Measurements from ENCODE around the gene BABAM2. TPM values are rescaled to one million over a fixed set of nuclear protein-coding genes. Genes with fewer than 3 reads are reported as not detected.

The BABAM2 gene
- total RNA-seq, 2 donors from 2014 or later: 32.2 to 33.5 TPM

DNA sequence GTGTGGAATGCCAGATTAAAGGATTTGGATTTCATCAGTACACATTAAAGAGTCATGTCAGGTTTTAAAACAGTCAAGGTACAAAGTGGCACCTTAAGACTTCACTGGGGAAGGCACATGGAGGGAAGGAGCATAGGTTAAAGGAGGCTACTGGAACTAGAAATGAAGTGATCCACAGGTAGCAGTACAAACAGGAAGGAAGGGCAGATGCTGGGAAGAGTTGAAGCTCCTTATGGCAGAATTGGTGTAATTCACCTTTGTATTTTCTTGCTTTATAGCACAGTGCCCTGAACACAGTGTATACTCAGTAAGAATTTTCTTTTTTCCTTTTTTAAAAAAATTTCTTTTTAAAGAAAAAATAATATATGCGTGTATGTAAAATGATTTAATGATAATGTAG is 177.1 kb downstream of the BABAM2 start:
- no peaks in the 10 kb centered on the region for H3K9me3 ChIP-seq
- no peak overlapping the region for H3K9ac ChIP-seq (ENCODE audit: low read depth in 2 of 2, low read length in 2 of 2)
- TF ChIP-seq, protein P1, sequence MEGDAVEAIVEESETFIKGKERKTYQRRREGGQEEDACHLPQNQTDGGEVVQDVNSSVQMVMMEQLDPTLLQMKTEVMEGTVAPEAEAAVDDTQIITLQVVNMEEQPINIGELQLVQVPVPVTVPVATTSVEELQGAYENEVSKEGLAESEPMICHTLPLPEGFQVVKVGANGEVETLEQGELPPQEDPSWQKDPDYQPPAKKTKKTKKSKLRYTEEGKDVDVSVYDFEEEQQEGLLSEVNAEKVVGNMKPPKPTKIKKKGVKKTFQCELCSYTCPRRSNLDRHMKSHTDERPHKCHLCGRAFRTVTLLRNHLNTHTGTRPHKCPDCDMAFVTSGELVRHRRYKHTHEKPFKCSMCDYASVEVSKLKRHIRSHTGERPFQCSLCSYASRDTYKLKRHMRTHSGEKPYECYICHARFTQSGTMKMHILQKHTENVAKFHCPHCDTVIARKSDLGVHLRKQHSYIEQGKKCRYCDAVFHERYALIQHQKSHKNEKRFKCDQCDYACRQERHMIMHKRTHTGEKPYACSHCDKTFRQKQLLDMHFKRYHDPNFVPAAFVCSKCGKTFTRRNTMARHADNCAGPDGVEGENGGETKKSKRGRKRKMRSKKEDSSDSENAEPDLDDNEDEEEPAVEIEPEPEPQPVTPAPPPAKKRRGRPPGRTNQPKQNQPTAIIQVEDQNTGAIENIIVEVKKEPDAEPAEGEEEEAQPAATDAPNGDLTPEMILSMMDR (IDR thresholded peaks at IDR 0.05): no peak
- DNase-seq: no peak
- H3K36me3 ChIP-seq: no peaks in the 10 kb centered on the region
- intact Hi-C loops (cut with DNase I): no loop called here
- no peaks in the 10 kb centered on the region for H3K4me1 ChIP-seq
- H3K27me3 ChIP-seq: no peaks in the 10 kb centered on the region
- H3K4me3 ChIP-seq: no peak overlapping the region
- no peak overlapping the region for H3K27ac ChIP-seq

DNA sequence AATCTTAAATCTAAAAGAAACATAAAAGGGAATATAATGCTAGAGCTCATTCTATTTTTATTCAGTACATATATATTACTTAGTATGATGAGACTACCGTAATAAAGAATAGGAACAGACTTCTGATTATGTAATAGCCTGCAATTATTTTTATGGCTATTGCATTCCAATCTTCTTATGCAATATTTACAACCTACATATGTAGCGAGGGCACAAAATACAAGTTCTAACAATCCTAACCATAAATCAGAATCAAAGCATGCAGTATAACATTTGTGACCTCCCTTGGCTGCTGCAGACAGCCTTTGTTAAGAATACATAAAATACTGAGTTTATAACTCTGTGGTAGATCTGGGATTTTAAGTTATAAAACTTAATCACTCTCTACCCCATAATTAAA is 177.6 kb downstream of the BABAM2 start:
- no peaks in the 10 kb centered on the region for H3K36me3 ChIP-seq
- no peaks in the 10 kb centered on the region for H3K9me3 ChIP-seq
- no peak overlapping the region for H3K4me3 ChIP-seq
- DNase-seq: no peak
- no peaks in the 10 kb centered on the region for H3K27me3 ChIP-seq
- intact Hi-C loops (cut with DNase I): no loop called here
- H3K4me1 ChIP-seq: no peaks in the 10 kb centered on the region
- no peak overlapping the region for H3K27ac ChIP-seq
- TF ChIP-seq, protein P1 (IDR thresholded peaks at IDR 0.05): no peak
- no peak overlapping the region for H3K9ac ChIP-seq (ENCODE audit: low read depth in 2 of 2, low read length in 2 of 2)

DNA sequence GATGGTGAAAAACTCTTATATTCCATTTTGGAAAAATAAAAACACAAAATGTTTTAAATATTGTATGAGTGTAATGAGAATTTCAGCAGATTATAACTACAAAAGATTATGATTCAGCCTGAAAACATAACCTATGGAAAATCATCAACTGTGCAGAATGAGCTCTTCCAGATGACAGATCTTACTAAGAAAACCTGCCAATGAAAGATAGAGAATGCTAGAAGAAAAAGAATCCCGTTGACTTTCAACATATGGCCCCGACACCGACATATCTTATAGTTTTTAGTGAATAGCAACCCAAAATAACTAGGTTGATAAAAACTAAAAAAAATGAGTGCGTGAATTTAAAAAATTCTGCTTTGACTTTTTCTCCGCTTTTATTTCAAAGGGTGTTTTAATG is 178.0 kb downstream of the BABAM2 start:
- TF ChIP-seq, protein P1 (IDR thresholded peaks at IDR 0.05): no peak

DNA sequence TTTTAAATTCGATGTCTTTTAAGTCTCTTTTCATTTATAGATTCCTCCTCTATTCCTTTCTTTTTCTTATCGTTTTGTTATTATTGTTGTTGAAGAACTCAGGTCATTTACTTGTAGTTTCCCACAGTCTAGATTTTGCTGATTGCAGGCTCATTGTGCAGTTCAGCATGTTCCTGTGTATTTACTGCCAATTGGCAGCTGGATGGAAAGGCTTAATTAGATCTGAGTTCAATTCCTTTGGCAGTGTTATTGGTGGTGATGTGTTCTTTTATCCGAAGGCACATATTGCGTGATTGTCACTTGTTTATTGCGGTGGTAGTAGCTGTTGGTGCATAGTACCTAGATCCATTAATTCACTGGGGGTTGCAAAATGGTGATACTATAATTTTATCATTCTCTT is 180.7 kb downstream of the BABAM2 start:
- intact Hi-C loops (cut with DNase I): no loop called here
- DNase-seq: no peak
- TF ChIP-seq, protein P1 (IDR thresholded peaks at IDR 0.05): no peak
- Histone ChIP-seq H3K27ac (no peak overlapping the region), H3K4me1 (no peaks in the 10 kb centered on the region), H3K9ac (ENCODE audit: low read depth in 2 of 2, low read length in 2 of 2) (no peak overlapping the region), H3K9me3 (no peaks in the 10 kb centered on the region), H3K4me3 (no peak overlapping the region), H3K27me3 (no peaks in the 10 kb centered on the region), H3K36me3 (no peaks in the 10 kb centered on the region)

More for the DNA sequence above, 178.0 kb downstream of the BABAM2 start:
- Histone ChIP-seq H3K36me3 (no peaks in the 10 kb centered on the region), H3K27ac (no peak overlapping the region), H3K27me3 (no peaks in the 10 kb centered on the region), H3K4me3 (no peak overlapping the region), H3K9ac (ENCODE audit: low read depth in 2 of 2, low read length in 2 of 2) (no peak overlapping the region), H3K9me3 (no peaks in the 10 kb centered on the region), H3K4me1 (no peaks in the 10 kb centered on the region)
- no peak for DNase-seq
- intact Hi-C loops (cut with DNase I): no loop called here

DNA sequence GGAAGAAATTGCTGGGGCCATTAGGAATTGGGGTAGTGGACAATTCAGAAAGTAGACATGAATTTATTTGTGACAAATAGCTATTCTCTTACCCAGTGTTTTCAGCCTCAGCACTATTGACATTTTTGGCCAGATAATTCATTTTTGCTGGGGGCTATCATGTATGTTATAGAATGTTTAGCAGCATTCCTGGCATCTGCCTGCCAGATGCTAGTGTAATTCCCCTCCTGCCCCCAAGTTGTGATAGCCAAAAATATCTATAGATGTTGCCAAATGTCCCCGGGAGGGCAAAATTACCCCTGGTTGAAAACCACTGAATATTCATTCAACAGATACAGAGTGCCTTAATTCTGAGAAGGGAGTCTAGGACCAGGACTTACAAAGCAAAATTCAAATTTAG is 183.6 kb downstream of the BABAM2 start:
- TF ChIP-seq, protein P1 (IDR thresholded peaks at IDR 0.05): no peak

DNA sequence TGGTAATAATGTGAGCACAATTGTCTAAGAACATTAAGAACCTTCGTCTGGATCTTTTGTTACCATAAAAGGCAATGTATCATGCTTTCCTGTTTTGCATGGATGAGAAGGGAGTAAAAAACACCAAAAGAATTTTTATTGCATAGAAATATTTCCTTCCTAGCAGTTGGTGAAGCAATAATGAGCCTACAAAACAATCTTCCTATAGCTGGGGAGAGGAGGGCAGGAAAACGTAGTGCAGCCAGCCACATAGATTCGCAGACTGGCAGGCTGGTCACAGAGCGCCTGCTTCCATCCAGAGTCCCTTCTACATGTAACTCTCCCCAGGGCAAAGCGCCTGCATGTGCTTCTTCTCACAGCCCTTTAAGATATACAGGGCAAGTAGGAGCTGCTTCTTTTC is 190.4 kb downstream of the BABAM2 start:
- H3K4me3 ChIP-seq: no peak overlapping the region
- H3K27me3 ChIP-seq: no peaks in the 10 kb centered on the region
- intact Hi-C loops (cut with DNase I): no loop called here
- no peak overlapping the region for H3K9ac ChIP-seq (ENCODE audit: low read depth in 2 of 2, low read length in 2 of 2)
- no peaks in the 10 kb centered on the region for H3K4me1 ChIP-seq
- DNase-seq: no peak
- peak overlapping the region; percentile 14 for H3K27ac ChIP-seq
- H3K9me3 ChIP-seq: no peaks in the 10 kb centered on the region
- no peaks in the 10 kb centered on the region for H3K36me3 ChIP-seq
- TF ChIP-seq, protein P1 (IDR thresholded peaks at IDR 0.05): no peak

More for the DNA sequence above, 183.6 kb downstream of the BABAM2 start:
- Histone ChIP-seq H3K4me3 (no peak overlapping the region), H3K4me1 (no peaks in the 10 kb centered on the region), H3K9me3 (no peaks in the 10 kb centered on the region), H3K36me3 (no peaks in the 10 kb centered on the region), H3K9ac (ENCODE audit: low read depth in 2 of 2, low read length in 2 of 2) (no peak overlapping the region), H3K27ac (no peak overlapping the region), H3K27me3 (no peaks in the 10 kb centered on the region)
- no peak for DNase-seq
- intact Hi-C loops (cut with DNase I): no loop called here
